Measurements from ENCODE around the gene MINDY1.

MINDY1 gene

GRCh38 chr1:151006327-151007052 is at the start of gene MINDY1:
MINDY1 (minus strand) TSS chr1:151006902; CDS start chr1:151002617, 4,285 bp downstream.
- peak; percentile 83 for DNase-seq (ENCODE audit: low read depth)
- peak; percentile 63 for TF ChIP-seq CTCF (conservative IDR thresholded peaks at IDR 0.05; ENCODE audit: control insufficient read depth, insufficient read depth, low read depth, low read length)
- H3K4me3 ChIP-seq (ENCODE audit: control insufficient read depth, low read depth, low read length) = peak within 1 kb of the TSS; percentile 52

GRCh38 chr1:151056149-151056548 is 49.4 kb upstream of the MINDY1 start:
- no peak for TF ChIP-seq CTCF (conservative IDR thresholded peaks at IDR 0.05; ENCODE audit: control insufficient read depth, insufficient read depth, low read depth, low read length)
- no peak for DNase-seq (ENCODE audit: low read depth)
- no peak overlapping the region for H3K4me3 ChIP-seq (ENCODE audit: control insufficient read depth, low read depth, low read length)

GRCh38 chr1:151055581-151055980 is 48.9 kb upstream of the MINDY1 start:
- no peak overlapping the region for H3K4me3 ChIP-seq (ENCODE audit: control insufficient read depth, low read depth, low read length)
- no peak for DNase-seq (ENCODE audit: low read depth)
- TF ChIP-seq CTCF (conservative IDR thresholded peaks at IDR 0.05; ENCODE audit: control insufficient read depth, insufficient read depth, low read depth, low read length) = no peak

- no peak for DNase-seq (ENCODE audit: low read depth)
- no peak for TF ChIP-seq CTCF (conservative IDR thresholded peaks at IDR 0.05; ENCODE audit: control insufficient read depth, insufficient read depth, low read depth, low read length)
- no peak overlapping the region for H3K4me3 ChIP-seq (ENCODE audit: control insufficient read depth, low read depth, low read length)
Measured at GRCh38 chr1:151054971-151055547, 48.4 kb upstream of the MINDY1 start.

GRCh38 chr1:151051356-151052009 is 44.8 kb upstream of the MINDY1 start:
- no peak overlapping the region for H3K4me3 ChIP-seq (ENCODE audit: control insufficient read depth, low read depth, low read length)
- DNase-seq (ENCODE audit: low read depth) = no peak
- no peak for TF ChIP-seq CTCF (conservative IDR thresholded peaks at IDR 0.05; ENCODE audit: control insufficient read depth, insufficient read depth, low read depth, low read length)

GRCh38 chr1:151050051-151050688 is 43.5 kb upstream of the MINDY1 start:
- no peak for TF ChIP-seq CTCF (conservative IDR thresholded peaks at IDR 0.05; ENCODE audit: control insufficient read depth, insufficient read depth, low read depth, low read length)

More at GRCh38 chr1:151050051-151050688, 43.5 kb upstream of the MINDY1 start:
- no peak overlapping the region for H3K4me3 ChIP-seq (ENCODE audit: control insufficient read depth, low read depth, low read length)
- no peak for DNase-seq (ENCODE audit: low read depth)
